Measurements from ENCODE around the gene GNAO1. TPM values are rescaled to one million over a fixed set of nuclear protein-coding genes. Genes with fewer than 3 reads are reported as not detected.

GNAO1 gene
- total RNA-seq, 1 donor from 2014 or later: 14.6 TPM

GRCh38 chr16:56344518-56345405 is 153.5 kb downstream of the GNAO1 start:
- H3K36me3 Mint-ChIP-seq (ENCODE audit: insufficient read depth): no peaks in the 10 kb centered on the region
- H3K27me3 Mint-ChIP-seq: peaks cover 3% of the 10 kb centered on the region
- no peak for TF ChIP-seq CTCF (IDR thresholded peaks at IDR 0.05; ENCODE audit: unreplicated experiment)

GRCh38 chr16:56345406-56346050 is 154.2 kb downstream of the GNAO1 start:
- no peaks in the 10 kb centered on the region for H3K36me3 Mint-ChIP-seq (ENCODE audit: insufficient read depth)
- peaks cover 3% of the 10 kb centered on the region for H3K27me3 Mint-ChIP-seq
- H3K27ac Mint-ChIP-seq: no peak overlapping the region
- no peaks in the 10 kb centered on the region for H3K9me3 Mint-ChIP-seq (ENCODE audit: low read depth)
- no peak for TF ChIP-seq CTCF (IDR thresholded peaks at IDR 0.05; ENCODE audit: unreplicated experiment)
- no peak for DNase-seq (ENCODE audit: low spot score, unreplicated experiment)
- no peaks in the 10 kb centered on the region for H3K4me1 Mint-ChIP-seq (ENCODE audit: low read depth)
- H3K4me3 Mint-ChIP-seq (ENCODE audit: low read depth): no peak overlapping the region

More at GRCh38 chr16:56344518-56345405, 153.5 kb downstream of the GNAO1 start:
- no peak for DNase-seq (ENCODE audit: low spot score, unreplicated experiment)
- no peaks in the 10 kb centered on the region for H3K9me3 Mint-ChIP-seq (ENCODE audit: low read depth)
- H3K27ac Mint-ChIP-seq: no peak overlapping the region
- no peaks in the 10 kb centered on the region for H3K4me1 Mint-ChIP-seq (ENCODE audit: low read depth)
- H3K4me3 Mint-ChIP-seq (ENCODE audit: low read depth): no peak overlapping the region

GRCh38 chr16:56346131-56346890 is 155.0 kb downstream of the GNAO1 start:
- no peaks in the 10 kb centered on the region for H3K4me1 Mint-ChIP-seq (ENCODE audit: low read depth)
- no peak for DNase-seq (ENCODE audit: low spot score, unreplicated experiment)
- H3K4me3 Mint-ChIP-seq (ENCODE audit: low read depth): no peak overlapping the region
- no peak overlapping the region for H3K27ac Mint-ChIP-seq
- peaks cover 6% of the 10 kb centered on the region for H3K27me3 Mint-ChIP-seq
- no peaks in the 10 kb centered on the region for H3K36me3 Mint-ChIP-seq (ENCODE audit: insufficient read depth)
- TF ChIP-seq CTCF (IDR thresholded peaks at IDR 0.05; ENCODE audit: unreplicated experiment): no peak
- no peaks in the 10 kb centered on the region for H3K9me3 Mint-ChIP-seq (ENCODE audit: low read depth)

- Mint-ChIP-seq H3K27ac (no peak overlapping the region), H3K36me3 (ENCODE audit: insufficient read depth) (no peaks in the 10 kb centered on the region), H3K4me1 (ENCODE audit: low read depth) (no peaks in the 10 kb centered on the region), H3K27me3 (peaks cover 7% of the 10 kb centered on the region), H3K9me3 (ENCODE audit: low read depth) (no peaks in the 10 kb centered on the region), H3K4me3 (ENCODE audit: low read depth) (no peak overlapping the region)
- DNase-seq (ENCODE audit: low spot score, unreplicated experiment): no peak
- TF ChIP-seq CTCF (IDR thresholded peaks at IDR 0.05; ENCODE audit: unreplicated experiment): no peak
These were observed 155.9 kb downstream of the GNAO1 start for GRCh38 chr16:56347166-56347565.

GRCh38 chr16:56347670-56348069 is 156.4 kb downstream of the GNAO1 start:
- H3K4me3 Mint-ChIP-seq (ENCODE audit: low read depth): no peak overlapping the region
- no peaks in the 10 kb centered on the region for H3K4me1 Mint-ChIP-seq (ENCODE audit: low read depth)
- no peaks in the 10 kb centered on the region for H3K36me3 Mint-ChIP-seq (ENCODE audit: insufficient read depth)
- H3K9me3 Mint-ChIP-seq (ENCODE audit: low read depth): no peaks in the 10 kb centered on the region
- H3K27ac Mint-ChIP-seq: no peak overlapping the region
- peaks cover 7% of the 10 kb centered on the region for H3K27me3 Mint-ChIP-seq
- no peak for TF ChIP-seq CTCF (IDR thresholded peaks at IDR 0.05; ENCODE audit: unreplicated experiment)
- no peak for DNase-seq (ENCODE audit: low spot score, unreplicated experiment)

All from progenitor cell of endocrine pancreas (in vitro differentiated cells).